H7 (cell line): ENCODE data around the gene NUMB. TPM values are rescaled to one million over a fixed set of nuclear protein-coding genes. Genes with fewer than 3 reads are reported as not detected.
"Not testable (repeated sequence)": the region's sequence is repeated elsewhere in the genome, so short reads cannot be mapped to it uniquely, and the experiment has no call there.

Source experiments
- DNase-seq: peaks from one replicate; pipeline ENCODE4 v3.0.0; 2012
- H3K27me3 ChIP-seq: 2 replicates; pipeline ENCODE4 v1.6.0; 2011; ENCODE audit warnings: mild to moderate bottlenecking, low read length; ENCODE audit not compliant: control insufficient read depth, insufficient read depth
- H3K36me3 ChIP-seq: replicated peaks from 2 replicates; pipeline ENCODE4 v1.5.1; 2011; ENCODE audit warnings: low read length; ENCODE audit not compliant: control insufficient read depth, insufficient read depth
- H3K4me3 ChIP-seq: 2 replicates; pipeline ENCODE4 v1.5.1; 2011; ENCODE audit warnings: low read depth, mild to moderate bottlenecking, control low read depth, low read length, moderate library complexity; ENCODE audit not compliant: insufficient read depth
- total RNA-seq: library from RNA; depleted of rRNA; stranded (reverse); fragments of >200 nt; shearing (Covaris generic); gene quantifications from 2 replicates; pipeline ENCODE4 v1.2.3, GENCODE V29; 2014

Gene NUMB
- total RNA-seq, 1 experiment from 2014 or later = 15.3 TPM

GRCh38 chr14:73457041-73457923 lies 1.1 kb downstream of the NUMB start:
- DNase-seq = peak; percentile 57

GRCh38 chr14:73455294-73455693 lies 3.1 kb downstream of the NUMB start:
- H3K27me3 ChIP-seq = no peaks in the 10 kb centered on the region
- H3K36me3 ChIP-seq = no peaks in the 10 kb centered on the region
- DNase-seq = no peak
- no peak overlapping the region for H3K4me3 ChIP-seq

More at GRCh38 chr14:73457041-73457923, 1.1 kb downstream of the NUMB start:
- Histone ChIP-seq H3K36me3 (no peaks in the 10 kb centered on the region), H3K27me3 (no peaks in the 10 kb centered on the region), H3K4me3 (peak overlapping the region; percentile 78)

GRCh38 chr14:73452341-73453186 lies 5.8 kb downstream of the NUMB start:
- H3K4me3 ChIP-seq = no peak overlapping the region
- H3K27me3 ChIP-seq = no peaks in the 10 kb centered on the region
- DNase-seq = no peak
- H3K36me3 ChIP-seq = no peaks in the 10 kb centered on the region

- Histone ChIP-seq H3K4me3 (no peak overlapping the region), H3K36me3 (no peaks in the 10 kb centered on the region)
- DNase-seq = no peak
These were observed 14.6 kb downstream of the NUMB start for GRCh38 chr14:73443758-73444157.

GRCh38 chr14:73441286-73441685 lies 17.1 kb downstream of the NUMB start:
- Histone ChIP-seq H3K4me3 (no peak overlapping the region), H3K27me3 (no peaks in the 10 kb centered on the region), H3K36me3 (no peaks in the 10 kb centered on the region)
- DNase-seq = no peak

More at GRCh38 chr14:73443758-73444157, 14.6 kb downstream of the NUMB start:
- no peaks in the 10 kb centered on the region for H3K27me3 ChIP-seq

GRCh38 chr14:73438993-73439392 lies 19.4 kb downstream of the NUMB start:
- no peak for DNase-seq

GRCh38 chr14:73437206-73437605 lies 21.1 kb downstream of the NUMB start:
- no peaks in the 10 kb centered on the region for H3K36me3 ChIP-seq
- no peak overlapping the region for H3K4me3 ChIP-seq
- no peaks in the 10 kb centered on the region for H3K27me3 ChIP-seq
- DNase-seq = no peak

More at GRCh38 chr14:73438993-73439392, 19.4 kb downstream of the NUMB start:
- no peaks in the 10 kb centered on the region for H3K36me3 ChIP-seq
- H3K27me3 ChIP-seq = no peaks in the 10 kb centered on the region
- H3K4me3 ChIP-seq = no peak overlapping the region

- no peak overlapping the region for H3K4me3 ChIP-seq
- no peaks in the 10 kb centered on the region for H3K27me3 ChIP-seq
- DNase-seq = no peak
- H3K36me3 ChIP-seq = no peaks in the 10 kb centered on the region
These were observed 26.2 kb downstream of the NUMB start for GRCh38 chr14:73432124-73432523.

GRCh38 chr14:73428353-73428824 lies 30.0 kb downstream of the NUMB start:
- H3K4me3 ChIP-seq = no peak overlapping the region
- H3K27me3 ChIP-seq = no peaks in the 10 kb centered on the region
- no peaks in the 10 kb centered on the region for H3K36me3 ChIP-seq
- DNase-seq = no peak

GRCh38 chr14:73427516-73428264 lies 30.7 kb downstream of the NUMB start:
- no peaks in the 10 kb centered on the region for H3K27me3 ChIP-seq
- H3K36me3 ChIP-seq = no peaks in the 10 kb centered on the region
- H3K4me3 ChIP-seq = no peak overlapping the region
- no peak for DNase-seq

GRCh38 chr14:73426877-73427276 lies 31.5 kb downstream of the NUMB start:
- DNase-seq = no peak
- Histone ChIP-seq H3K27me3 (no peaks in the 10 kb centered on the region), H3K36me3 (no peaks in the 10 kb centered on the region), H3K4me3 (no peak overlapping the region)

GRCh38 chr14:73424453-73424852 lies 33.9 kb downstream of the NUMB start:
- no peak for DNase-seq
- no peak overlapping the region for H3K4me3 ChIP-seq
- H3K27me3 ChIP-seq = no peaks in the 10 kb centered on the region
- no peaks in the 10 kb centered on the region; the same call in 1 of the 2 replicates for H3K36me3 ChIP-seq

- not testable (repeated sequence) for DNase-seq, H3K4me3 ChIP-seq, H3K36me3 ChIP-seq
These were observed 35.3 kb downstream of the NUMB start for GRCh38 chr14:73423092-73423491.

GRCh38 chr14:73422515-73422914 lies 35.8 kb downstream of the NUMB start:
- peak; percentile 20 for DNase-seq
- Histone ChIP-seq H3K36me3 (no peaks in the 10 kb centered on the region; the same call in 1 of the 2 replicates), H3K27me3 (no peaks in the 10 kb centered on the region), H3K4me3 (no peak overlapping the region)

More at GRCh38 chr14:73423092-73423491, 35.3 kb downstream of the NUMB start:
- H3K27me3 ChIP-seq = not testable (repeated sequence)
